ENCODE data around the gene GARS1.
A peak's percentile ranks its signal among the peaks of the same experiment; 100 is the strongest.
"Not testable (repeated sequence)": the region's sequence is repeated elsewhere in the genome, so short reads cannot be mapped to it uniquely, and the experiment has no call there.

Gene GARS1

GRCh38 chr7:30575910-30576309, 18.8 kb upstream of the GARS1 start:
- no peak overlapping the region for H3K27ac ChIP-seq (ENCODE audit: low read depth, low read length, severe bottlenecking)
- no peaks in the 10 kb centered on the region for H3K4me1 ChIP-seq (ENCODE audit: control insufficient read depth, insufficient read depth, low read length, poor library complexity, severe bottlenecking)
- H3K9me3 ChIP-seq (ENCODE audit: control insufficient read depth, low read length): peaks cover 27% of the 10 kb centered on the region
- 90 to 93% methylated on average over 2 of the region's 2 CpGs for WGBS, 2 experiments (ENCODE audit: insufficient coverage in 2 of 2)
- no peak overlapping the region for H3K4me3 ChIP-seq (ENCODE audit: extremely low read depth, insufficient read depth, low read length, poor library complexity, severe bottlenecking)
- peaks cover 48% of the 10 kb centered on the region for H3K36me3 ChIP-seq (ENCODE audit: control insufficient read depth, insufficient read depth, low read length)

GRCh38 chr7:30583181-30583580, 11.5 kb upstream of the GARS1 start:
- H3K36me3 ChIP-seq (ENCODE audit: control insufficient read depth, insufficient read depth, low read length): peaks cover 46% of the 10 kb centered on the region
- H3K27ac ChIP-seq (ENCODE audit: low read depth, low read length, severe bottlenecking): no peak overlapping the region
- no peak overlapping the region for H3K4me3 ChIP-seq (ENCODE audit: extremely low read depth, insufficient read depth, low read length, poor library complexity, severe bottlenecking)
- WGBS, 2 experiments (ENCODE audit: insufficient coverage in 2 of 2): 80 to 100% methylated on average over 1 of the region's 2 CpGs
- peaks cover 3% of the 10 kb centered on the region for H3K4me1 ChIP-seq (ENCODE audit: control insufficient read depth, insufficient read depth, low read length, poor library complexity, severe bottlenecking)
- H3K9me3 ChIP-seq (ENCODE audit: control insufficient read depth, low read length): peaks cover 10% of the 10 kb centered on the region

GRCh38 chr7:30584415-30584814, 10.3 kb upstream of the GARS1 start:
- Histone ChIP-seq H3K4me3 (ENCODE audit: extremely low read depth, insufficient read depth, low read length, poor library complexity, severe bottlenecking) (no peak overlapping the region), H3K4me1 (ENCODE audit: control insufficient read depth, insufficient read depth, low read length, poor library complexity, severe bottlenecking) (peaks cover 3% of the 10 kb centered on the region), H3K27ac (ENCODE audit: low read depth, low read length, severe bottlenecking) (no peak overlapping the region), H3K9me3 (ENCODE audit: control insufficient read depth, low read length) (peaks cover 3% of the 10 kb centered on the region), H3K36me3 (ENCODE audit: control insufficient read depth, insufficient read depth, low read length) (peaks cover 36% of the 10 kb centered on the region)
- 0% methylated on average over 1 of the region's 2 CpGs; no CpG with 5 or more reads in 1 of the 2 experiments for WGBS, 2 experiments (ENCODE audit: insufficient coverage in 2 of 2)

GRCh38 chr7:30584965-30585364, 9.7 kb upstream of the GARS1 start:
- WGBS, 2 experiments (ENCODE audit: insufficient coverage in 2 of 2): 39 to 44% methylated on average over 2 to 3 of the region's 5 CpGs
- Histone ChIP-seq H3K9me3 (ENCODE audit: control insufficient read depth, low read length) (peaks cover 3% of the 10 kb centered on the region), H3K27ac (ENCODE audit: low read depth, low read length, severe bottlenecking) (no peak overlapping the region), H3K36me3 (ENCODE audit: control insufficient read depth, insufficient read depth, low read length) (peaks cover 36% of the 10 kb centered on the region), H3K4me1 (ENCODE audit: control insufficient read depth, insufficient read depth, low read length, poor library complexity, severe bottlenecking) (peaks cover 3% of the 10 kb centered on the region), H3K4me3 (ENCODE audit: extremely low read depth, insufficient read depth, low read length, poor library complexity, severe bottlenecking) (no peak overlapping the region)

- Histone ChIP-seq H3K9me3 (ENCODE audit: control insufficient read depth, low read length) (peaks cover 3% of the 10 kb centered on the region), H3K4me3 (ENCODE audit: extremely low read depth, insufficient read depth, low read length, poor library complexity, severe bottlenecking) (no peak overlapping the region), H3K27ac (ENCODE audit: low read depth, low read length, severe bottlenecking) (no peak overlapping the region), H3K36me3 (ENCODE audit: control insufficient read depth, insufficient read depth, low read length) (peaks cover 32% of the 10 kb centered on the region), H3K4me1 (ENCODE audit: control insufficient read depth, insufficient read depth, low read length, poor library complexity, severe bottlenecking) (peaks cover 3% of the 10 kb centered on the region)
- whole genome bisulfite sequencing, 2 experiments (ENCODE audit: insufficient coverage in 2 of 2): 84 to 96% methylated on average over 3 of the region's 3 CpGs
Observed at GRCh38 chr7:30585675-30586074, 9.0 kb upstream of the GARS1 start.

GRCh38 chr7:30587547-30587946, 7.1 kb upstream of the GARS1 start:
- H3K27ac ChIP-seq (ENCODE audit: low read depth, low read length, severe bottlenecking); H3K9me3 ChIP-seq (ENCODE audit: control insufficient read depth, low read length); H3K4me3 ChIP-seq (ENCODE audit: extremely low read depth, insufficient read depth, low read length, poor library complexity, severe bottlenecking); H3K4me1 ChIP-seq (ENCODE audit: control insufficient read depth, insufficient read depth, low read length, poor library complexity, severe bottlenecking): not testable (repeated sequence)
- 100% methylated on average over 1 of the region's 4 CpGs; no CpG with 5 or more reads in 1 of the 2 experiments for WGBS, 2 experiments (ENCODE audit: insufficient coverage in 2 of 2)
- peaks cover 21% of the 10 kb centered on the region for H3K36me3 ChIP-seq (ENCODE audit: control insufficient read depth, insufficient read depth, low read length)

GRCh38 chr7:30589111-30589510, 5.6 kb upstream of the GARS1 start:
- no CpG with 5 or more reads among the region's 3 CpGs for WGBS, 2 experiments (ENCODE audit: insufficient coverage in 2 of 2)
- no peak overlapping the region for H3K4me3 ChIP-seq (ENCODE audit: extremely low read depth, insufficient read depth, low read length, poor library complexity, severe bottlenecking)
- H3K9me3 ChIP-seq (ENCODE audit: control insufficient read depth, low read length): no peaks in the 10 kb centered on the region
- peaks cover 13% of the 10 kb centered on the region for H3K36me3 ChIP-seq (ENCODE audit: control insufficient read depth, insufficient read depth, low read length)
- peaks cover 2% of the 10 kb centered on the region for H3K4me1 ChIP-seq (ENCODE audit: control insufficient read depth, insufficient read depth, low read length, poor library complexity, severe bottlenecking)
- H3K27ac ChIP-seq (ENCODE audit: low read depth, low read length, severe bottlenecking): no peak overlapping the region

- Histone ChIP-seq H3K27ac (ENCODE audit: low read depth, low read length, severe bottlenecking) (peak overlapping the region; percentile 97), H3K36me3 (ENCODE audit: control insufficient read depth, insufficient read depth, low read length) (peaks cover 16% of the 10 kb centered on the region), H3K4me3 (ENCODE audit: extremely low read depth, insufficient read depth, low read length, poor library complexity, severe bottlenecking) (peak overlapping the region; percentile 99), H3K9me3 (ENCODE audit: control insufficient read depth, low read length) (no peaks in the 10 kb centered on the region), H3K4me1 (ENCODE audit: control insufficient read depth, insufficient read depth, low read length, poor library complexity, severe bottlenecking) (peaks cover 5% of the 10 kb centered on the region)
- 0 to 4% methylated on average over 11 of the region's 12 CpGs for WGBS, 2 experiments (ENCODE audit: insufficient coverage in 2 of 2)
Observed at GRCh38 chr7:30594048-30594539, 584 bp upstream of the GARS1 start.

GRCh38 chr7:30595436-30596013, 847 bp downstream of the GARS1 start:
- H3K4me1 ChIP-seq (ENCODE audit: control insufficient read depth, insufficient read depth, low read length, poor library complexity, severe bottlenecking): peaks cover 5% of the 10 kb centered on the region
- H3K9me3 ChIP-seq (ENCODE audit: control insufficient read depth, low read length): no peaks in the 10 kb centered on the region
- H3K36me3 ChIP-seq (ENCODE audit: control insufficient read depth, insufficient read depth, low read length): peaks cover 30% of the 10 kb centered on the region
- 0% methylated on average over 7 to 9 of the region's 13 CpGs for WGBS, 2 experiments (ENCODE audit: insufficient coverage in 2 of 2)
- H3K27ac ChIP-seq (ENCODE audit: low read depth, low read length, severe bottlenecking): peak overlapping the region; percentile 97
- H3K4me3 ChIP-seq (ENCODE audit: extremely low read depth, insufficient read depth, low read length, poor library complexity, severe bottlenecking): peak overlapping the region; percentile 99

- Histone ChIP-seq H3K4me3 (ENCODE audit: extremely low read depth, insufficient read depth, low read length, poor library complexity, severe bottlenecking) (peak overlapping the region; percentile 99), H3K27ac (ENCODE audit: low read depth, low read length, severe bottlenecking) (peak overlapping the region; percentile 97), H3K4me1 (ENCODE audit: control insufficient read depth, insufficient read depth, low read length, poor library complexity, severe bottlenecking) (peaks cover 5% of the 10 kb centered on the region), H3K9me3 (ENCODE audit: control insufficient read depth, low read length) (no peaks in the 10 kb centered on the region), H3K36me3 (ENCODE audit: control insufficient read depth, insufficient read depth, low read length) (peaks cover 36% of the 10 kb centered on the region)
- 1 to 6% methylated on average over 9 to 11 of the region's 14 CpGs for WGBS, 2 experiments (ENCODE audit: insufficient coverage in 2 of 2)
Observed at GRCh38 chr7:30596014-30596641, 1.4 kb downstream of the GARS1 start.

GRCh38 chr7:30596721-30597120, 2.0 kb downstream of the GARS1 start:
- H3K4me1 ChIP-seq (ENCODE audit: control insufficient read depth, insufficient read depth, low read length, poor library complexity, severe bottlenecking): peaks cover 5% of the 10 kb centered on the region
- peak overlapping the region; percentile 99 for H3K4me3 ChIP-seq (ENCODE audit: extremely low read depth, insufficient read depth, low read length, poor library complexity, severe bottlenecking)
- H3K36me3 ChIP-seq (ENCODE audit: control insufficient read depth, insufficient read depth, low read length): peaks cover 42% of the 10 kb centered on the region
- 83 to 90% methylated on average over 2 of the region's 3 CpGs for WGBS, 2 experiments (ENCODE audit: insufficient coverage in 2 of 2)
- H3K27ac ChIP-seq (ENCODE audit: low read depth, low read length, severe bottlenecking): no peak overlapping the region
- no peaks in the 10 kb centered on the region for H3K9me3 ChIP-seq (ENCODE audit: control insufficient read depth, low read length)

Data from mesodermal cell (in vitro differentiated cells).